Stimulated activated CD8-positive, alpha-beta memory T cell treated with anti-CD3 and anti-CD28 coated beads, Interleukin-12 subunit alpha, Interleukin-12 subunit beta, amount 100 ng/mL, for 4 hours (primary cell): Measurements from ENCODE around the gene STK32C.

Experiments
- DNase-seq: peaks from one replicate; pipeline ENCODE4 v3.0.0-alpha.2; 2020; ENCODE audit warnings: low read depth

The STK32C gene

DNA sequence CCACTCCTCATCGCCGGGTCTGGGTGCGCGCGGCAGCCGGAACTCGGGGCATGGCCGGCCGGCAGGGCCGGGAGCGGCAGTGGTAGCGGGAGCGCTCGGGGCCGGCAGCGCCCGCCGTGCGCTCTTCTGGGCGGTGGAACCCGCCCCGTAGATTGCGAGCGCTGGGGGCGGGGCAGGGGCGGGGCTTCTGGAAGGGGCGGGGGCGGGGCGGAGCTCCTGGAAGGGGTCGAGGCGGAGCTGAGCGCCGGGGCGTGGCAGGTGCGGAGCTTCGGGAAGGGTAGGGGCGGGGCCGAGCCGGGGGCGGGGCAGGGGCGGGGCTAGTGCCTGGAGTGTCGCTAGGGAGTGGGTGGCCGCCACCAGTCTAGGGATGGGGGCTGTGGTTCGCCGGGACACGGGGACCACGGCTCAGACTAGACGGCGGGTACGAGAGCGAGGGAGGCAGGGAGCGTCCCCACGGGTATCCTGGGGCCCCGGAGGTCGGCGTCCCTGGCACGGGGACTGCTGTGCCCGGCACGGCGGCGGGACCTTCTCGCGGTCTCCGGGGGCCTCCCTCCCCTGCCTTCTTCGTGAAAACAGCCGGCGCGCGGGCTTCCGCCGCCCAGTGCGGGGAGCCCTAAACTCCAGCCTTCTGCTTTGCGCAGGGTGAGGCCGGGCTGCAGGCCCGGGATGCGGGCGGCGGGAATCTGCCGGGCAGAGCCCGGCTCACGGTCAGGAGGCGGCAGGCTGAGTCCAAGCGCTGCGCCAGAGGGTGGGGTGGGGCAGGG lies at the start of gene STK32C:
Gene STK32C (minus strand): TSS at position 128 of the 764 bp plus-strand sequence. CDS start 117 bp downstream, at position 11.
- DNase-seq: peak; percentile 85

DNA sequence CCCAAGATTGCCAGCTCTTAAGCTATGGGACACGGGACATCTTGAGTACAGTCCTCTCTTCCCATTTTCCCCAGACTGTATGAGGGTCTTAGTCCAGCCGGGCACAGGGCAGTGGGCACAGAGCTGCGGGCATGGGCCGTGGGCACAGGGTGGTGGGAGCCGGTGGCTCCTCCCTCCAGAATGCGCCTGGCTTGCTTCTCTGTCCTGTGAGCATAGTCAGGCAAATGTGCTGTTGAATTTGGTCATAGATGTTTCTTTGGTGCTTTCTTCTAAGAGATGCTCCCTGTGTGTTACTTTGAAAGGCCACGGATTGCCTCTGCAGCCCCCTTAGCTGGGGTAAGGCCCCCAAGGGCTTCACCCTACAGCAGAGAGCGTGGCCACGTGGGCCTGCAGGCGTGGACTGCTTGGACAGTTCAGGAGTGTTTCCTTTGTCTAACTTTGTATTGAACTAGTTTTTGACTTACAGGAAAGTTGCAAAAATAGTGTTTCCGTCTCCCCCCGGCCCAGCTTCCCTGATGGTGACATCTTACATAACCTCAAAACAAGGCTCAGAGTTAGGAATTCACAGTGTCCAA lies 49.0 kb upstream of the STK32C start:
- DNase-seq: no peak

DNA sequence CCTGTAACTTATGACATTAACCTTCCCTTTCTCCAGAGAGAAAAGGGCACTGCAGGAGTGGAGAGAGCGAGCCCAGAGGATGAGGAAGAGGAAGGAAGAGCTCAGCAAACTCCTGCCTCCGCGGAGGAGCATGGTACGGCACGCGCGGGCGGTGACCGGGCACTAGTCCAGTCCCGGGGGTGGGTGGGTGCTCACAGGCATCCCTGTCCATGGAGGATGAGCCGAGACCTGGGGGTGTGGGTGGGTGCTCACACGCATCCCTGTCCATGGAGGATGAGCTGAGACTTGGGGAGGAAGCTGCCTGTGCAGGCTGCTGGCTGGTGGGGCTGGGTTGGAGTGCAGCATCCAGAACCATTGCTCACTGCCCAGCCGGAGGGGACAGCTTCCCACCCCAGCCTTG lies 48.0 kb upstream of the STK32C start:
- DNase-seq: no peak

DNA sequence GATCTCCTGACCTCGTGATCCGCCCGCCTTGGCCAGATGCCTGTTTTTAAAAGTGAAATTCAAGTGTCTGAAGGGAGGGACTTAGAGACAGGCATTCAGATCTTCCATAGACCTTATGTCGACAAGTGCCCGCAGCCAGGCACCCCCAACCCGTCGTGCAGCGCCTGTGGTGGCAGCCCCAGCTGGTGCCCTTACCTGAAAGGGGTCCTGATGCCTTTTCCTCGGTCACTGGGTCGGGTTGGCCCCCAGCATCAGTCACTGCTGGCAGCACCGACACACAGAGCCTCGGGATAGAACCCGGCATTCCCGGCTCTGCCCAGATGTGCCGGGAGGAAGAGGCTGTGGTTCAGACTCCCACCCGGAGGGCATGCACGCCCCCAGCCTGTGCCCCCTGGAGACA lies 47.5 kb upstream of the STK32C start:
- DNase-seq: no peak

DNA sequence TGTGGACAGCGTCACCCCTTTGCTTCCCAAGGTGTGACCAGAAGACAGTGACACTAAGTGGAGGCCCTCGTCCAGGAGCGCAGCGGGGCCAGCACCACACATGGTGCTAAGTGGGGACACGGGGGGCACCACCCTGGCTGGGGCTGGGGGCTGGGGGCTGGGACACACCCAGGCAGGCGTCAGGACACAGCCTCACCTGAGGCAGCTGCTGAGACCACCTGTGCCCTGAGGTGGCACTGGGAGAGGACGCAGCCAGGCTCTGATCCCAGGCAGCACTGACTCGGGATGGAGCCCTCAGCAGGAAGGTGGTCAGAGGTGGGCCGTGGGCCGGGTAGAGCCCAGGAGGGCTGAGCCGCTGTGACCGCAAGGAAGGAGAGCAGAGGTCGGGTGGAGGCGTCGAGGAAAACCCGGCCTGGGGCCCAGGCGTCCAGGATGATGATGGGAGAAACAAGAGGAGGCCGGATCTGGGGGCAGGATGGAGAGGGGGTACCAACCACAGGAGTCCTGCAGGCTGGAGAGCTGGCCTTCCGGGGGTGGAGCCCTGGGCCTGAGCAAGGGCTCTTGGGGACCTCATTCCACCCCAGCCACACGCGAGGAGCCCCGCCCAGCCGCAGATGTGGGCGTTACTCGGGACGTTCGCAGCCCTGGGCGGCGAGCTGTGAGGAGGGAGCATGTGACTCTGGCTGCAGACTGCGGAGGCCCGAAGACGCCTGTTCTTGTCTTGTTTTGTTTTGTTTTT lies 46.8 kb upstream of the STK32C start:
- DNase-seq: no peak

DNA sequence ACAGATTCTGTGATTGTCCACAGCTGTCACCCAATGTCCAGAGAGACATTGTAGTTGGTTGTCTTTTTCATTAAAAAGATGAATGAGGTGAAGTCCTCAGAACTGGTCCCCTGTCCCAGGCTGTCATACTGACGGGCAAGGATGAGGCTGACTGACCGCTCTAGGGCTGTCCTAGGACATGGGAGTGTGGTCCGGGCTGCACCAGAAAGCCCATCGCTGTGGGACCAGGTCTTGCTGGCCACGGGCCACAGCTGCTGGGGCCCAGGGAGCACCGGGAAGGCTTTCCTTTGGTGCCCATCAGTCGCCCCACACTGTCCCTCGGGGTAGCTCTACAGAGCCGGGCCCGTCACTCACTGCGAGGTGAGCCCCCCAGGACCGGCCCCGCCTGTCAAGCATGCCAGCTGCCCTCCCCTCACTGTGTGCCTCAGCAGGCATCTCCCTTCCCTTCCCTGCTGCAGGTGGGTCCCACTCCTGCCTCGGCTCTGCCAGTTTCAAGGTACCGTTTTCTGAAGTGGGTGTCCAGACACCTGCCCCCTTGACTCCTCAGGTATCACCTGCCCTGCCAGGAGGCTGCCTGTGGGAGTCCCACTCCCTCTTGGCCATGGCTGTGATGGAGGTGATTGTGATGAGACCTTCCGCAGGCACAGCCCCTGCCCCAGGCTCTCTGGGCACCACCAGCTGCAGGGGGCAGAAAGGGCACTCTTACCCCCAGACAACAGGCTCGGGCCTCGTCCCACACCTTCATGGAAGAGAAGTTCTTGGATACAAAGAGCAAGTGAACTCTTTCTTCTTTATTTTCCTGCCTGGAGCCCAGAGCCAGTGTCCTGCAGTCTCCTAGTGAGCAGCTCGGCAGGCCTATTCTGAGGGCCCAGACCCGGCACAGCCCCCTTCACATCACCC lies 46.0 kb upstream of the STK32C start:
- no peak for DNase-seq

DNA sequence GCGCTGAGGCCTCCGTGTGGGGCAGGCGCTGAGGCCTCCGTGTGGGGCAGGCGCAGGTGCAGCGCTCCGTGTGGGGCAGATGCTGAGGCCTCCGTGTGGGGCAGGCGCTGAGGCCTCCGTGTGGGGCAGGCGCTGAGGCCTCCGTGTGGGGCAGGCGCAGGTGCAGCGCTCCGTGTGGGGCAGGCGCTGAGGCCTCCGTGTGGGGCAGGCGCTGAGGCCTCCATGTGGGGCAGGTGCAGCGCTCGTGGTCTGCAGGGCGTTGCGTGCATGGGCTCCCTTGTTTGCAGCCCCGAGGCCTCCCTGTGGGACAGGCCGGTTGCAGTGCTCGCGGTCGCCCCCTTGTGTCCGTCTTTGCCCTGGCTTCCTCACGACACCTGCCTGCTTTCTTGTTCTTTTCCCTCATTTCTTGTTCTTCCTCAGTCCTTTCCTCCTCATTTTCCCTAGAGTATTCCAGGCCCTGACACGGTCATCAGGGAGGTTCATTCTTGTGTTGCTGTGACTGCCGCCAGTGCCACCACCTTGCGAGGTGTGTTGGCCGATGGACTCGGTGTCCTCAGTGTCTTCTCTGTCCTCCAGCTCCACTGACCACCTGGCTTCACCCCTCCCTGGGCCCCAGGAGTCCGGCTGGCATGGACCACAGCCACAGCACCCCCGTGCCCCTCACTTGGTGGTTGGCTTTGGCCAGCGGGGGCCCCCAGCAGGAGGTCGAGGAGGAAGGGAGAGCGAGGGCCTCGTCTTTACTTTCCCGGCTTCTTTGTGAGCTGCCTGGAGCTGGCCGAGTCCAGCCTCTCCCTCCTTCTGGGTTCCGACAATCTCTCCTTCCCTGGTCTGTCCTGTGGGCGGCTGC lies 44.9 kb upstream of the STK32C start:
- peak; percentile 37 for DNase-seq

DNA sequence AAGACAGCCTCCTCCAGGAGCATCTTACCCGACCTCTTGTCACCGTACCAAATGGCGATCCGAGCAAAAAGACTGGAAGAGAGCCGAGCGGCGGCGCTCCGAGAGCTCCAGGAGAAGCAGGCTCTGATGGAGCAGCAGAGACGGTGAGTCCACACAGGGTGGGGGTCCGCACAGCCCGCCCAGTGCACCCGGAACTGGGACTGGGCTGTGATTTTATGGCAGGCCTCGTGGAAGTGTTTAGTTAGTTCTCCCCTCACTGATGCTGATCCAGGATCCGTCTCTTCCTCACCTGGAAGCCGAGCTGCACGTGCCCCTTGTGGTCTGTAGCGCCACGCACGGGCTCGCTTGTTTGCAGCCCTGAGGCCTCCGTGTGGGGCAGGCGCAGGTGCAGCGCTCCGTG lies 43.9 kb upstream of the STK32C start:
- no peak for DNase-seq

DNA sequence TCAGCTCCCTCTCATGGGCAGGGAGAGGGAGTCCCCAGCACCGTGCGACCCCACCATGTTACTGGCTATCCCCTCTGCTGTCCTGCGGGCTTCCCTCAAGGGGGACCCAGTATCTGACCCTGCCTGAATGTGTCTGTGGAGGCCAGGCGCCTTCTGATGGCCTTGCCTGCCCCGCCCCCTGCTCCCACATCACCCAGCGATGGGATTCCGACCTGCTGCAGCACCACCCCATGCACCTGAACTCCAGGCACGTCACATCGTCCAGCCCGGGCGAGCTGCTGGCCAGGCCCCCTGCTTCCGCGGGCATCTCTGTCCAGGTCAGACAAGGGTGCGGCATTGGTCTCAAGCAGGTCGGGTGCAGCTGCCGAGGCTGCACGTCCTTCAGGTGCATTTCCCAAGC lies 43.2 kb upstream of the STK32C start:
- no peak for DNase-seq

DNA sequence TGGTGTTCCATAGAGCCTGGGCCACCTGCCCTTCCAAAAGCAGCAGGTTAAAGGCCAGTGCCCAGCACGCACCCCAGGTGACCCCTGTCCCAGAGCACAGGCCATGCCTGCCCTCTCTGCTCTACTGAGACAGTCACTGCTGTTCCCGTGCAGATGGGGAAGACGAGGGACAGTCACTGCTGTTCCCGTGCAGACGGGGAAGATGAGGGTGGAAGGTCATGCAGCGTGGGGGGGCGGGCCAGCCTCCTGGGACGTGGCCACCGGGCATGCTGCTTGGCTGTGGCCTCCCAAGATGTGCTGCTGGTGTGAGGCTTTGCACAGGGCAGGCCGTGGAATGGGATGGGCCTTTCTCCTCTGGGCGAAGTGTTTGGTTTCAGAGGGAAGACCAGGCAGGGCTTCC lies 42.6 kb upstream of the STK32C start:
- DNase-seq: no peak

DNA sequence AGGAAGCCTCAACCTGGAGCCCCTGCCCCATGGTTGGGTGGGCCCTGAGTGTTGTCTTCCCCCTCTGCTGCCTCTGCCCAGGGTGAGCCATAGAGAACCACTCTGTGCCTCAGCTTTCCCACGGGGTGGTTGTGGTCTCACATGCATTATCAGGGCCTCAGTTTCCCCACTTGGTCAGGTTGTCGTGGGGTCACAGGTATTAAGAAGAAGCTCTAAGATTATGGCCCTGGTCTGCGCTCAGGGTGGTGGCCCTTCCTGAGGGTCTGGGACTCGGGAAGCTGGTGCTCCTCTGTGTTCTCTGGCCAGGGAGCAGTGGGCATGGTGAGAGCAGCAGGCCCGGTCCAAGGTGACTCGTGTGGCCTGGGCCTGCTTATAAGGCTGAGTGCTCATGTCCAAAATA lies 42.0 kb upstream of the STK32C start:
- DNase-seq: no peak

DNA sequence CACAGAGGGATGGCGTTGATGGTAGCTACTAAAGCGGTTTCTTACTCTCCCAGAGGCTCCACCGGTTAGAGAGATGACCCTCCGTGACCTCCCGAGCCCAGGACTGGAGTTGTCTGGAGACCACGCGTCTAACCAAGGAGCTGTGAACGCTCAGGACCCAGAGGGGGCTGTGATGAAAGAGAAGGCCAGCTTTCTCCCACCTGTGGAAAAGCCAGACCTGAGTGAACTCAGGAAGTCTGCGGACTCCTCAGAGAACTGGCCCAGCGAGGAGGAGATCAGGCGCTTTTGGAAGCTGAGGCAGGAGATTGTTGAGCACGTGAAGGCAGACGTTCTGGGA lies 40.1 kb upstream of the STK32C start:
- no peak for DNase-seq

DNA sequence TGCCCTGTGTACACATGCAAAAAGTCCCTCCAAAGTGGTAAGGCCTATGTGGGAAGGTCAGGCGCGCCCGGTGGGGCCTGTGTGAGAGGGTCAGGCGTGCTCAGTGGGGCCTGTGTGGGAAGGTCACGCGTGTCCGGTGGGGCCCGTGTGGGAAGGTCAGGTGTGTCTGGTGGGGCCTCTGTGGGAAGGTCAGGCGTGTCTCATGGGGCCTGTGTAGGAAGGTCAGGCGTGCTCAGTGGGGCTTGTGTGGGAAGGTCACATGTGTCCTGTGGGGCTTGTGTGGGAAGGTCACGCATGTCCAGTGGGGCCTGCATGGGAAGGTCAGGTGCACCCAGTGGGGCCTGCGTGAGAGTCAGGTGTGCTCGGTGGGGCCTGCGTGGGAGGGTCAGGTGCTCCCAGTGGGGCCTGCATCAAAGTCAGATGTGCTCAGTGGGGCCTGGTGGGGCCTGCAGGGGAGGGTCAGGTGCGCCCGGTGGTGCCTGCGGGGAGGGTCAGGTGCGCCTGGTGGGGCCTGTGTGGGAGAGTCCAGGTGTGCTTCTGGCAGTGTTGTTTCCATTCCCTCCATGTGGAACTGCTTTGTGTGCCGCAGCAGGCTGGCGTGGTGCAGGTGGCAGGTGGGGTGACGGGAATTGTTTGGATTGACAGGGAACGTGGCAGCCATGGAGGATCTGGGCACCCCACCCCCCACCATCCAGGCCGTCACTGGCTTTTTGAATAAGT lies 39.6 kb upstream of the STK32C start:
- no peak for DNase-seq

DNA sequence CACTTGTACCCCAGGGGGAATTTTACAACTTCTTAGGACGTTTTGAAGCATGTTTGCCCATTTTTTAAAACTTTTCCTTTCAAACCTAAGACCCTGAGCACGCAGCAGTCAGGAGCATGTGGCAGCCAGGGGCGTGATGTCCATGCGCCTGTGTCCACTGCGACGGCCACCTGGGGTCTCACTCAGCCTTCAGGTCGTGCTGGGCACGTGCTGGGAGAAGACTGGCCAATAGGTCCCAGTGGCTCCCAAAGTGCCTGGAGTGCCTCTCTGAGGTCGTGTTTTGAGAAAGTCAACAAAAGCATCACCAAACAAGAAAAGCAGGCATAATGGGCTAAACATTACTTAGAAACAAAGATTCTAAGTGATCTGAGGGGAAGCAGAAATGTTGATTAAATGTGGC lies 39.1 kb upstream of the STK32C start:
- no peak for DNase-seq

DNA sequence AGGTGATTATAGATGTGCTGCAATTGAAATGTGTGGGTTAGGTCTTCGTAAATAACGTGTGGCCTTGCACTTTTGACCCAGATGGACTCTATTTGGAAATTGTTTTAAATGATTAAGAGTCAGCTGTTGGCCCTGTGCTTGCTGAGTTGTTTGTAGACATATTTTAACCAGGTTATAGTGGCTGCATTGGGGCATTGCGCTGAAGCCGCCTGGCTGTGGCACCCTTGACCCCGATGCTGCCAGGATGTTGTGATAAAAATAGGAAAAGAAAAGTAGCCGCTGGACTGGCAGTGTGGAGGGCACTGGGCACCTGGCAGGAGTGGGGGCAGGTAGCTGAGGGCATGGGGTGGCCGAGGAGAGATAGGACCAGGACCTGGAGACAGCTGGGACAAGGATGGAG lies 37.6 kb upstream of the STK32C start:
- no peak for DNase-seq

DNA sequence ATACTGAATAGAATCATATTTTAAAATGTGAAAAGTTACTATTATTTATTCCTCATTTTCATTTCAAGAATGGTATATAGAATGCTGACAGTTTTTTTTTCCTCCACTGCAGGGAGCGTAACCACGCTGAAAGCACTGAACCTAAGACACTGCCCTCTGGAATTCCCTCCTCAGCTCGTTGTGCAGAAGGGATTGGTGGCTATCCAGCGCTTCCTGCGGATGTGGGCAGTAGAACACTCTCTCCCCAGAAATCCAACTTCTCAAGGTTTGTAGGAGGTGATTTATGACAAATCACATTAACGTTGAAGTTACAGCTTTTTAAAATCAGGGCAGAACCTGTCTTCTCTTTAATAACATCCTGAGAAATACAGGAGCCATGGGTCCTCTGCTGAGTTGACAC lies 36.6 kb upstream of the STK32C start:
- no peak for DNase-seq

DNA sequence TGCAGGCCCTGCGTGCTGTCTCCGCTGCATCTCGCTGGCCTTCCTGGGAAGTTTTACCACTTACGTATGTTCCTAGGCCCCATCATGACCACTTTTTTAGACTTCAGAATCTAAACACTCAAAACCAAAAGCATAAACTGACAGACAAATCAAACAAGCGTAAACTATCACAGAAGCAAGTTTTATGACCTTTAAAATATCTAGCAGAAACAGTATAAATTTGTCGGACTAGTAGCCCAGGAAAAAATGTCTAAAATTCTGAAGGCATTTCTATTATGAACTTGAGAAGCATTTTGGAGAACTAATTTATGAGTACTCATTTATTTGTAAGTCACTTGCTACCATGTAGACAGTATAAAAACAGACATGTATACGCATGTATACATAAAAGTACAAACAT lies 34.8 kb upstream of the STK32C start:
- no peak for DNase-seq

DNA sequence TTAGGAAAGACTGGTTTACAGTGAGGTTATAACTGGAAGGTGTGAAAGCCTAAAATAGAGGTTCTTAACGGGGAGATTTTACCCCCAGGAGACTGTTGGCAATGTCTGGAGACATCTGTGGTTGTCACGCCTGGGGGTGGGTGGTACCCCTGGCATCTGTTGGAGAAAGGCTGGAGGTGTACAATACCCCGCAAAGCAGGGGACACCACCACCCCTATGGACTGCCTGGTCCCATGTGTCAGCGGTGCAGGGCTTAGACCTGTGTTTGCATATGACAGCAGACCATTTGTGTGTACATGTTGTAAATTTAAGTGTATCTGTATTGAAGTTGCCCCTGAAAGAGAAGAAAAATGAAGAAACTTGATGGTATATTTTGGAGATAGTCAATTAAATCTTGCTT lies 34.0 kb upstream of the STK32C start:
- DNase-seq: no peak

DNA sequence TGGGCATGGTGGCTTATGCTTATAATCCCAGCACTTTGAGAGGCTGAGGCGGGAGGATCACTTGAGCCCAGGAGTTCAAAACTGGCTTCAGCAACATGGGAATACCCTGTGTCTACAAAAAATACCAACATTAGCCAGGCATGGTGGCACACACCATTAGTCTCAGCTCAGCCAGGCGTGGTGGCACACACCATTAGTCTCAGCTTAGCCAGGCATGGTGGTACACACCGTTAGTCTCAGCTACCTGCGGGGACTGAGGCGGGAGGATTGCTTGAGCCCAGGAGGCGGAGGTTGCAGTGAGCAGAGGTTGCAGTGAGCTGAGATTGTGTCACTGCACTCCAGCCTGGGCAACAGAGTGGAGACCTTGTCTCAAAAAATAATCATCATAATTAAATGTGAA lies 33.3 kb upstream of the STK32C start:
- no peak for DNase-seq

DNA sequence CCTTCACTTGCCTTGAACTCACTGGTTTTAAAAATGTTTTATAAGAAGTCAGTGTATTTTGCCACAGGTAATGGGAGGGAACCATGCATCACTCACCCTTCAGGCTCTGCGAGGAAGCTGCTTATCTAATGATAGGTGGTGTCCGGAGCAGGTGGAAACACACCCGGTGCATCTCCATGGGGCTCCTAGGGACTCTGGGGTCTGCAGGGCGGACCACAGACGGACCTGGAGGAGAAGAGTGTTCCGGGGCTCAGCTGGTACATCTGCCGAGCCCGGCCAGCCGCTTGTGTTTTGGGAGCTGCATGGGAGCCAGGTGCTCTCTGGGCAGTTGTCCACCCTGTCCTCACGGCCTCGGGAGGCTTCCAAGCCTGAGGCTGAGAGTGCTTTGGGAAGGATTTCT lies 31.5 kb upstream of the STK32C start:
- no peak for DNase-seq

DNA sequence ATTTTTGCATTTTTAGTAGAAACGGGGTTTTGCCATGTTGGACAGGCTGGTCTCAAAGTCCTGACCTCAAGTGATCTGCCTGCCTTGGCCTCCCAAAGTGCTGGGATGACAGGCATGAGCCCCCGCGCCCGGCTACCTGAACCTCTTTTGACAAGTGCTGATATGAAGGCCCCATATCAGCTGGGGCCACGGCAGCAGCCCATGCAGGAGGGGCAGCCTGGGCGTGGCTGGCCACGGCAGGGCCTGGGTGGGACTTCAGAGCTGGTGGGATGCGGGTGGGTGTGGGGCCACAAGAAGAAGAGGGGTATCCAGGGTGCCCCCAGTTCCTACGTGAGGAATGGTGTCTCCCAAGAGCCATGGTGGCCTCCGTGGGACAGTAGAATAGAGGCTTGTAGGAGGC lies 31.1 kb upstream of the STK32C start:
- no peak for DNase-seq
